ENCODE data around the gene ALG14. TPM values are rescaled to one million over a fixed set of nuclear protein-coding genes. Genes with fewer than 3 reads are reported as not detected.

ALG14 gene
- total RNA-seq, 6 donors from 2014 or later, result 0.55 to 6.2 (median 0.98) TPM

DNA sequence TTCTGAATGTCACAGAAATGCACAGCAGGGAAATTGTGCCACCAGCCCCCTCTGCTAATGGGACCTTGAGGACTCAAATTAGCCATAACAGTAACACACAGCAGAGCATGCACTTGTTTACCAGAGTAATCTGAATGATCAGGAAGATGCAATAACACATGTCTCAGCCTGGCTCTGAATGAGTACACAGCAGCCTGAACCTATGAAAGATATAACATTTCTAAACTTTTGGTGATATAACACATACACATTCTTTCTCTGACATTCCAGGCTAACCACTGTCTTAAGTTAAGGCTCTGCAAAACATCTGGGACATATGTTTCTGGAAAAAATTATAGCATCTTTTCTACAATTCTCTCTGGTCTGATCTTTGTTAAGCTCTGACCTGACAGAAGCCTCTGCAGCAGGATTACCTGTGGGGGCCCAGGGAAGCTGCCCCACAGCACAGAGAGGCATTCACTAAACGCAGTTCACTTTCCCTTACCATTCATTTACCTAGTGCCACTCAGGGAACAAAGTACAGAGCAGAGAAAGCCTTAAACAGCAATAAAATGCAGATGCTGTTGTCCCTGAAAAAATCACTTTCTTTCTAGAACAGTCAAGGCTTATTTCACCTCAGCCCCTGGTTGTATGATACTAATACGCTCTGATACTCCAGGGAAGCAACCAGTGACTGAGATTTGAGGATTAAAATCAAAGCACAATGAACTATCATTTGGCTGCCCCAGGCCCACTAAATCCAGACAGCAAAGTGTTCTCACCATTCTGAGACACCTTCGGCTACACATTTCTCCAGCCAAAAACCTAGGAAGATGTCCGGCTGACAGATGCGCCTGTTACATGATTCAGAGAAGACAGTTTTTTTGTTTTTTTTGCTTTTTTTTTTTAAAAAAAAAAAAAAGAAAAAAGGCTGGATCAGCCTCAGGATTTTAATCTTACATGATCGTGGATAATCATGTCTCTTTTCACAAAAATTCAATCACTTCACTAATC, 91.9 kb downstream of the ALG14 start:
- H3K36me3 ChIP-seq, result no peaks in the 10 kb centered on the region
- ATAC-seq (ENCODE audit: low FRiP score in 2 of 2), result no peak
- H3K27me3 ChIP-seq, result no peaks in the 10 kb centered on the region
- no peak overlapping the region for H3K4me3 ChIP-seq
- peaks cover 0 to 14% (median 8%) of the 10 kb centered on the region in 4 donors for H3K4me1 ChIP-seq
- TF ChIP-seq EP300 (IDR thresholded peaks at IDR 0.05) (no peak), POLR2A (IDR thresholded peaks at IDR 0.05) (no peak), POLR2AphosphoS5 (IDR thresholded peaks at IDR 0.05) (no peak)
- TF ChIP-seq, protein P1, sequence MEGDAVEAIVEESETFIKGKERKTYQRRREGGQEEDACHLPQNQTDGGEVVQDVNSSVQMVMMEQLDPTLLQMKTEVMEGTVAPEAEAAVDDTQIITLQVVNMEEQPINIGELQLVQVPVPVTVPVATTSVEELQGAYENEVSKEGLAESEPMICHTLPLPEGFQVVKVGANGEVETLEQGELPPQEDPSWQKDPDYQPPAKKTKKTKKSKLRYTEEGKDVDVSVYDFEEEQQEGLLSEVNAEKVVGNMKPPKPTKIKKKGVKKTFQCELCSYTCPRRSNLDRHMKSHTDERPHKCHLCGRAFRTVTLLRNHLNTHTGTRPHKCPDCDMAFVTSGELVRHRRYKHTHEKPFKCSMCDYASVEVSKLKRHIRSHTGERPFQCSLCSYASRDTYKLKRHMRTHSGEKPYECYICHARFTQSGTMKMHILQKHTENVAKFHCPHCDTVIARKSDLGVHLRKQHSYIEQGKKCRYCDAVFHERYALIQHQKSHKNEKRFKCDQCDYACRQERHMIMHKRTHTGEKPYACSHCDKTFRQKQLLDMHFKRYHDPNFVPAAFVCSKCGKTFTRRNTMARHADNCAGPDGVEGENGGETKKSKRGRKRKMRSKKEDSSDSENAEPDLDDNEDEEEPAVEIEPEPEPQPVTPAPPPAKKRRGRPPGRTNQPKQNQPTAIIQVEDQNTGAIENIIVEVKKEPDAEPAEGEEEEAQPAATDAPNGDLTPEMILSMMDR (IDR thresholded peaks at IDR 0.05), result no peak
- 85 to 87% methylated on average over 6 of the region's 6 CpGs for WGBS, 2 donors
- DNase-seq, result no peak
- H3K27ac ChIP-seq, result peak overlapping the region; percentile 13 to 71 (median 56)
- H3K9me3 ChIP-seq, result no peaks in the 10 kb centered on the region

DNA sequence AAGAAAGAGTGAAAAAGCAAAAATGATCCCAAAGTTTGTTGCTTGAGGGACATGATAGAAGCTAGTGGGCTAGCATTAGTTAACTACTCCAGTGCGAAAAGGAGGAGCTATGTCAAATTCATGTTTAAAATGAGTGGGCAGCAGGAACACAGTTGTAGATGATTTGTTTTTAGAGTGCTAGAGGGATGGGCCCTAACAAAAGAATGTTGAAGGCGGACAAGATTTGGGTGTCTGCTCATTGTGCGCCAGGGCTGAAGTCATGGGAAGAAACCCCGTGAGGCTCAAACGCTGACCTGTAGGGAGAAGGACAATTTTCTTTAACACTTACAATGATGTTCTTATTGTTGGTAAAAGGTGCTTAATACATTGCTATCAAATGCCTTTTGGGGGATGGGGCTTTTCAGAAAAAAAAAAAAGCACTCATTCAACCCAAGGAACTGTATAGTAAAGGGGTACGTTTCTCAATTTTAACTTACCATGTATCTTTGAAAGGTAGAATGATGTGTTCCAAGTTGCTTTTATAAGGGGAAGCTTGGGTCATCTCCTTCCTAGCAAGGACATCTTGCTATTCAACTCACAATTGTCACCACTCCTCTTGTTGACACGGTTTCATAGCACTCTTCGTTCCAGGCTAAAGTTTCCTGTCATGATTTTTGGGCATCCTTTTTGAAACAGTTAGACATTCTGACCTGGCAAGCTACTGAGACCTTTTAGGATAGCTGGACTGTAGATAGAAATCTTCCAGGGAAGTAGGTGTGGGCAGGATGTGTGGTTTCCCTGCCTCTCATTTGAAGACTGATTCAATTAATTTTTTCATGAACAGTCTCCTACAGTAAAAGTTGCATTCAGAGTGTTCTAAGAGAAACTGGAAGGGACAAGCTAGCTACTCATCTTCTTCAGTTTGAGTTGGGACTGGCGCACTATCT, 92.8 kb downstream of the ALG14 start:
- no peak for TF ChIP-seq POLR2A (IDR thresholded peaks at IDR 0.05)
- TF ChIP-seq, protein P1 (IDR thresholded peaks at IDR 0.05), result no peak
- peak; percentile 45 to 73 for TF ChIP-seq POLR2AphosphoS5 (IDR thresholded peaks at IDR 0.05)
- TF ChIP-seq EP300 (IDR thresholded peaks at IDR 0.05), result peak in 2 of 4 donors; percentile 69 to 90

DNA sequence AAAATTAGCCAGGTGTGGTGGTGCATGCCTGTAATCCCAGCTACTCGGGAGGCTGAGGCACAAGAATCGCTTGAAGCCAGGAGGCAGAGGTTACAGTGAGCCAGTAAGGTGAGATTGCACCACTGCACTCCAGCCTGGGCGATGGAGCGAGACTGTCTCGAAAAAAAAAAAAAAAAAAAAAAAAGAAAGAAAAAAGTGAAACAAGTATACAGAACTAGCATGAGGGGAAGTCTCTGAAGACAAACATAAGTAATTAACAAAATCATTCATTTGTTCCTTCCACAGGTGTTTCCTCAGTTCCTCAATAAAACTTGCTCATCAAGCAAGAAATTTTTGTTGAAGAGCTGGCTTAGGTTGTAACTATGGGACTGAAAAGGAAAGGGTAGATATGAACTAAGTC, 93.6 kb downstream of the ALG14 start:
- H3K4me3 ChIP-seq, result no peak overlapping the region
- H3K27me3 ChIP-seq, result no peaks in the 10 kb centered on the region
- 93 to 96% methylated on average over 5 of the region's 5 CpGs for WGBS, 2 donors
- peaks cover 0 to 14% (median 8%) of the 10 kb centered on the region in 4 donors for H3K4me1 ChIP-seq
- peak overlapping the region; percentile 41 to 84 (median 68) for H3K27ac ChIP-seq
- H3K9me3 ChIP-seq, result no peaks in the 10 kb centered on the region
- TF ChIP-seq EP300 (IDR thresholded peaks at IDR 0.05), result no peak
- no peak for TF ChIP-seq POLR2AphosphoS5 (IDR thresholded peaks at IDR 0.05)
- no peak for TF ChIP-seq POLR2A (IDR thresholded peaks at IDR 0.05)
- TF ChIP-seq, protein P1 (IDR thresholded peaks at IDR 0.05), result no peak
- H3K36me3 ChIP-seq, result no peaks in the 10 kb centered on the region
- no peak for ATAC-seq (ENCODE audit: low FRiP score in 2 of 2)
- no peak for DNase-seq

More for the DNA sequence above, 92.8 kb downstream of the ALG14 start:
- no peaks in the 10 kb centered on the region for H3K9me3 ChIP-seq
- no peaks in the 10 kb centered on the region for H3K27me3 ChIP-seq
- peak overlapping the region; percentile 47 to 84 (median 68) for H3K27ac ChIP-seq
- H3K4me3 ChIP-seq, result no peak overlapping the region
- no peaks in the 10 kb centered on the region for H3K36me3 ChIP-seq
- 69 to 78% methylated on average over 9 of the region's 9 CpGs for WGBS, 2 donors
- DNase-seq (no peak), ATAC-seq (ENCODE audit: low FRiP score in 2 of 2) (peak in 1 of 2 donors; percentile 47)
- H3K4me1 ChIP-seq, result peaks cover 0 to 14% (median 8%) of the 10 kb centered on the region in 4 donors

DNA sequence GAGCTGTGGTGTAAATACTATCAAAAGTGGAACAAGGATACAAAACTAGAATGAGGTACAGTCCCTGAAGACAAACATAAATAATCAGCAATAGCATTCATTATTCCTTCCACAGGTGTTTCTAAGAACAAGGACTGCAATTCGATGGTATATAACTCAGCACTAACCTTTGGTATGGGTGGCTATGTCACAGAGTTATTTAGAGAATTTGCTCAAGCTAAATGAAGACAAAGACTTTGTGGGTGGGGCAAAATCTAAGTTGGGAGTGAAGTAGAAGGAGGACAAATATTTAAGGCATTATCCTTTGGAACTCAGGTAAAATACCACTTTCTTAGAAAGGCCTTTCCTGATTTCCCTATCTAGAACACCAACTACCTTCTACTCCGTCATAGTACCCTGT, 94.3 kb downstream of the ALG14 start:
- no peak for ATAC-seq (ENCODE audit: low FRiP score in 2 of 2)
- Histone ChIP-seq H3K4me3 (no peak overlapping the region), H3K36me3 (no peaks in the 10 kb centered on the region), H3K4me1 (peaks cover 0 to 14% (median 8%) of the 10 kb centered on the region in 4 donors), H3K9me3 (no peaks in the 10 kb centered on the region), H3K27ac (peak overlapping the region in 2 of 4 donors; percentile 66 to 84), H3K27me3 (no peaks in the 10 kb centered on the region)
- DNase-seq, result no peak
- no peak for TF ChIP-seq EP300 (IDR thresholded peaks at IDR 0.05)
- no peak for TF ChIP-seq POLR2A (IDR thresholded peaks at IDR 0.05)
- TF ChIP-seq POLR2AphosphoS5 (IDR thresholded peaks at IDR 0.05), result no peak
- TF ChIP-seq, protein P1 (IDR thresholded peaks at IDR 0.05), result no peak
- WGBS, 2 donors, result 88 to 91% methylated on average over 2 of the region's 2 CpGs

All from upper lobe of left lung (tissue), 6 donors.